DMS53 treated with DMSO at 0.1 percent for 48 hours (cell line): ENCODE data around the gene RTF1.
"Not testable (repeated sequence)": the region's sequence is repeated elsewhere in the genome, so short reads cannot be mapped to it uniquely, and the experiment has no call there.

Source experiments
- DNase-seq: peaks from one replicate; lab custom pipeline; 2025; ENCODE audit not compliant: unreplicated experiment; lab: John Stamatoyannopoulos, UW

Gene RTF1

DNA sequence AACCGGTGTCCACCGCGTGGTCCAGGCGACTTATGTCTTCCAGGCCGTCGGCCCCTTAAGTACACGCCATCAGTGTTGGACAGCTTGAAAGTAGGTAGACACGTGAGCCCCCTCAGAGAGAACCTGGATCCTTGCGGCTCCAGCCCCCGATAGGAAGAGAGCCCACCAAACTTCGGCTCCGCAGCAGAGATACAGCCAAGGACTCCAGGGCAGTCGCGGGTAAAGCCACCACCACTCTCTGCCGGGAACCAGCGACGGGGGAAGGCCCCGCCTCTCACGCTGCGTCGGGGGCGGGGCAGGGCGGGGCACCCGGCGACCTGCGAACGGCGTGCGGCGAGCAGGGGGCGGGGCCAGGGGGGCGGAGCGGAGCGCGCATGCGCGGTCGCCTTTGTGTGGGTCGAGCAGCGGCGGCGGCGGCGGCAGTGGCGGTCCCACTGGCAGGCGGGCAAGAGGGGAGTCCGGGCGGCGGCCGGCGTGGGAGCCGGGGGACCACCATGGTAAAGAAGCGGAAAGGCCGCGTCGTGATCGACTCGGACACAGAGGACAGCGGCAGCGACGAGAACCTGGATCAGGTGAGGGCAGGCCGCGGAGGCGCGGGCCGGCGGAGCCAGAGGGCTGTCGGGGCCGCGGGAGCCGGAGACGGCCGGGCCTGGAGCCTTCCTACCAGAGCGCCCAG, at the start of gene RTF1:
Gene RTF1, plus strand, starts transcription at position 354 of the 676 bp plus-strand sequence. Its CDS starts 21 bp downstream, at position 375.
- DNase-seq = peak; percentile 47

DNA sequence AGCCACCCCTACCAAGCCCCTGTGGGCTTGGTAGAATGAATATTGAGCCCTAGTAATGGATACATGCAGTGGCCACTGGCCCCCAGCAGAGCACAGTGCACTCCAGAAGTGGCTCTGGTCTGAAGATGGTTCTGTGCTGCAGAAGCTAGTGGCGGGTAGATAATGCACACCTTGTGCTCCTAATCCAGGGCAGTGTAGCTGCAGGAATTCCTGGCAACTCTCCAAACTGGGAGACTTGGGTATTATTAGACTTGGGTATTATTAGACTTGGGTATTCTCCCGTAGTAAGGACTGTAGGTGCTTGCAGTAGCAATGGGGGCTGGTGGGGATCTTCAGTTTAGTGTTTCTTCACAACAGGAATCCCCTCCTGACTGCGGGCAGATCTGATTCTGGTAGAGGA, 49.5 kb upstream of the RTF1 start:
- no peak for DNase-seq

DNA sequence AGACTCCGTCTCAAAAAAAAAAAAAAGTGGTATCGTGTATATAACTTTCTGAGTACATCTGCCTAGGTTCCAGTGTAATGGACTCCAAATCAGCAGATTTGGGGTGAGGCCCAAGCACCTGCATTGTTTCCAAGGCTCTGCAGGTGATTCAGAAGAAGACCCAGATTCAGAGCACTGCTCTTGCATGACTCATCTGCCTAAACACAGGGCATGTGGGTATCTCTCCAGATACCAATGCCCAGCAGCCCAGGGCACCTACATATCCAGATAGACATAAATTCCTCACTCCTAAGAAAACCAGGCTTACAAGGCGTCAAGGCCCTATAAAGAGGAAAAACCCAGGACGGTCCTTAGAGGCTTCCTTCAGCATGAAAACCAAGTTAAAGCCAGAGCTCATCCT, 38.9 kb upstream of the RTF1 start:
- no peak for DNase-seq

DNA sequence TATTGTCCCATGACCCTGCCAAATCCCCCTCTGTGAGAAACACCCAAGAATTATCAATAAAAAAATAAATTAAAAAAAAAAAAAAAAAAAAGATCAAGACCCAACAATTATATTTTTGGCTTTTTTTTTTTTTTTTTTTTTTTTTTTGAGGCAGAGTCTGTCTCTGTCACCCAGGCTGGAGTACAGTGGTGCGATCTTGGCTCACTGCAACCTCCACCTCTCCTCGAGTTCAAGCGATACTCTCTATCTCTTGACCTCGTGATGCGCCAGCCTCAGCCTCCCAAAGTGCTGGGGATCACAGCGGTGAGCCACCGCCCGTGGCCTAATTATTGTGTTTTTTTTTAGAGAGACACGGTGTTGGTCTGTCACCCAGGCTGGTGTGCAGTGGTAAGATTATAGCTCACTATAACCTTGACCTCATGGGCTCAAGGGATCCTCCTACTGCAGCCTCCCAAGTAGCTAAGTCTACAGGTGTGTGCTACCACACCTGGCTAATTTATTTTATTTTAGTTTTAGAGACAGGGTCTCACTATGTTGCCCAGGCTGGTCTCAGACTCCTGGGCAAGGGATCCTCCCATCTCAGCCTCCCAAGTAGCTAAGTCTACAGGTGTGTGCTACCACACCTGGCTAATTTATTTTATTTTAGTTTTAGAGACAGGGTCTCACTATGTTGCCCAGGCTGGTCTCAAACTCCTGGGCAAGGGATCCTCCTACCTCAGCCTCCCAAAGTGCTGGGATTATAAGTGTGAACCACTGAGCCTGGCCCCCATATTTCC, 32.7 kb upstream of the RTF1 start:
- DNase-seq = not testable (repeated sequence)

GRCh38 chr15:41387646-41388045, 29.2 kb upstream of the RTF1 start:
- DNase-seq = no peak

- DNase-seq = no peak
Observed at GRCh38 chr15:41392659-41393058, 24.2 kb upstream of the RTF1 start.

- DNase-seq = no peak
Observed at GRCh38 chr15:41394924-41395323, 22.0 kb upstream of the RTF1 start.

GRCh38 chr15:41396111-41396510, 20.8 kb upstream of the RTF1 start:
- DNase-seq = no peak

DNA sequence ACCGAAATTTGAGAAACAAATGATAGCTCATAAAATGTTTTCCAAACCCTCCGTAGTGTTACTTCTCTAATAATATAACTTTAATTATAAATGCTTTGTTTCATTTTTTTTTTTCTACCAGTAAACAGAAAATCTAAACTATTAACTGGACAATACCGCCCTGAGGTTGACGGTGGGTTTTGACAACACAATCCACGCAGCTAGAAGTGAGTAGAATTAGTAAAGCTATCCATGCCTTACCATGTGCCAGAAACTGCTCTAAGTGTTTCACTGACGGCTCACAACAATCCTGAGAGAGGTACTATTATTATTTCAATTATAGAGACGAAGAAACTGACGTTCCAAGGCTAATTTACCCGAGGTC, 15.0 kb upstream of the RTF1 start:
- no peak for DNase-seq

DNA sequence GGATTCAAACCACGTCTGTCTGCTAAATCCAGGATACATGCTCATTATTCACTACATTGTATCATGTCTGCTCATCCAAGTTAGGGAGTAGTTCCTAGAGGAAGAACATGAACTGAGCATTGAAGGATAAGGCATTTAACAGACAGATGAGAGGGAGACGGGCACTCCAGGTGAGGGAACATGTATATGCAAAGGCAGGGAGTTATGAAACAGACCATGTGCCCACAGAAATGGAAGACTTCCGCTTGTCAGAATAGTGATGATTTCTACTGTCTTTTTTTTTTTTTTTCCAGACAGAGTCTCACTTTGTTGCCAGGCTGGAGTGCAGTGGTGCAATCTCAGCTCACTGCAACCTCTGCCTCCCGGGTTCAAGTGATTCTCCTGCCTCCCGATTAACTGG, 9.6 kb upstream of the RTF1 start:
- DNase-seq = no peak

DNA sequence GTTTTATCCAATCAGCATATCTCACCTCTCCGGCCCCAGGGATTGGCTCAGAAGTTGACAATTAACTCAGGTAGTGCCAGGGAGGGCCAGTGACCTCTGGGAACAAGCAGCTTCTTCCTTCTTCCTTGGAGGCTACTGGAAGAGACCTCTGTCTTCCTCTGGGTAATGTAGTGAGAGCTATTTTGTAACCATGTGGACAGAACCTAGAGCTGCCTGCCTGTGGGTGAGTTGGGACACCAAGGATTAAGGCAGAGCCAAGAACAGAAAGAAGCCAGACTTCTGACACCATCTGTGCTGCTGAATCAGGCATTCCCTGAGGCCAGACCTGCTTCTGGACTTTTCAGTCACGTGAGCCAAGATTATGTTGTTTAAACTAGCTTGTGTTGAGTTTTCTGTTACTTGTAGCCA, 8.7 kb upstream of the RTF1 start:
- no peak for DNase-seq

GRCh38 chr15:41411031-41411430, 5.9 kb upstream of the RTF1 start:
- DNase-seq = no peak

DNA sequence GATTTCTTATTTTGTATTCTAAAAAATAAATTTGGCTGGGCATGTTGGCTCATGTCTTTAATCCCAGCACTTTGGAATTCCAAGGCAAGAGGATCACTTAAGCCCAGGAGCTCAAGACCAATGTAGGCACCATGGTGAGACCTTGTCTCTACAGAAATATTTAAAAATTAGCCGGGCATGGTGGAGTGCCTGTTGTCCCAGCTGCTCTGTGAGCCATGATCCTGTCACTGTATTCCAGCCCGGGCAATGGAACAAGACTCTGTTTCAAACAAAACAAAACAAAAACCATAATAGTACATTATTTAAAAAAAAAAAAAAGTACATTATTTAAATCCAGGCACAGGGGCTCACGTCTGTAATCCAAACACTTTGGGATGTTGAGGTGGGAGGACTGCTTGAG, 5.5 kb upstream of the RTF1 start:
- no peak for DNase-seq

GRCh38 chr15:41416128-41416741, 660 bp upstream of the RTF1 start:
- DNase-seq = peak; percentile 47

DNA sequence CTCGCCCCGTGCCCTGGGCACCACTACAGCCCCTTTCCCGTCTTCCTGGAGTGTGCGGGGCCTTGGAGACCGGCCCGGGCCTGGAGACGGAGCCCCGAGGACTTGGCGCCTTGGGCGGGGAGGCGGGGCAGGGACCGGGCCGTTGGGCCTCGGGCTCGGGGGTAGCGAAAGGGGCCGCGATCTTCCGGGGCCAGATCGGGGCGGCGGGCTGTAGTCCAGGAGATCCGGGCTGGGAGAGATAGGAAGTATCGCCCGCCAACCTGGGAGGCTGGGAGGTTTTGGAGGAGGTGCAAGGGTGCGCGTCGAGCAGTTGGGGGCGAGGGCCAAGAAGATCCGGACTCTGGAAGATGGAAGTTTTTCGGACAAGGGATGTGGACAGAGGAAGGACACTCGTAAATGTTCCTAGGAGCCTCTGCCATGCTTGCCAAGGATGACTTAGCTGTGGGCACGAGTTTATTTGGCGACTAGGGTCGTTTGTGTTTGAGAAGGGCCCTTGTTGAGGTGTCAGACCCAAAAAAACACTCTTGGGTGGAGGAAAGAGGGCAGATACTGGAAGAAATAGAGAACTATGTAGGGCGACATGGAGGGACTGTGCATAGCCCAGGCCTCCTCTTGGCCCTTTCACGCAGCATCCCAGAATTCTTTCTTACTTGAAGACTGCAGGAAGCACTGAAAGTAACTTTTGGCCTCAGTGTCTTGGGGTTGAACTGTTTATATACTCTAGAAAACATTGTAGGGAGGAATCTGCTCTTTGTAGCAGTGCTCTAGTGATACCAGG, 712 bp downstream of the RTF1 start:
- DNase-seq = no peak

GRCh38 chr15:41423979-41424659, 7.2 kb downstream of the RTF1 start:
- DNase-seq = no peak

- no peak for DNase-seq
Observed at GRCh38 chr15:41424809-41425208, 7.9 kb downstream of the RTF1 start.

- not testable (repeated sequence) for DNase-seq
Observed at GRCh38 chr15:41425907-41426306, 9.0 kb downstream of the RTF1 start.

DNA sequence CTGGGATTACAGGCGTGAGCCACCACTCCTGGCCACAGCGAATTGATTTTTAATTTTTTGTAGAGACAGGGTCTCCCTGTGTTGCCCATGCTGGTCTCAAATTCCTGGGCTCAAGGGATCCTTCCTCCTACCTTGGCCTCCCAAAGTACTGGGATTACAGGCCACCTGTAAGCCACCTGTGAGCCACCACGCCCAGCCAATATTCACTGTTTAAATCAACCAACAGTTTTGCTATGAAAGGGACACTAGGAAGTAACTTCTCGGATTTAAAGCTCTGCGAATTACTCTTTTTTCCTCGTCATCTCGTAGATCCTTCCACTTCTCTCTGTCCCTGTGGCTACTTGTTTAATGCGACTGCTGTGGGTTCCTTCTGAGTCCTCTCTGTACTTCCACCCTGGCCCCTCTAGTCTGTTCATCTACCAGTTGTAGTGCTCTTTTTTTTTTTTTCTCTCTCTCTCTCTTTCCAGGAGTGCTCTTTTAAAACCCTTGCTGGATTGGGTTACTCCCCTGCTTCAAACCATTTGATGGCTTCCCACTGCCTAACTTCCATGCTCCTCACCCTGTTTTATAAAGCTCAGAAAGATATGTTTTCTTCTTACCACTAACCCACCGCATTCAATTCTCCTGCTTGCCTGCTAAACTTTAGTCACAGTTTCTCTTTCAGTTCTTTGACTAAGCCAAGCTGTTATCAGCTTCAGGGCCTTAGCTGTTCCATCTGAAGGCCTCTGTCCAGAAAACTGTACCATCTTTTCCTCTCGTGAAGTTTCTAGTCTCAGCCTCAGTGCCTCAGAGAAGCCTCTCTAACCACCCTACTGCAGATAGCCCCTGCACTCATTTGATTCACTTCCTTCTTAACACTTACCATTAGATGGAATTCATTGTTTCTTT, 12.4 kb downstream of the RTF1 start:
- no peak for DNase-seq
